Islet precursor cell (in vitro differentiated cells): Measurements from ENCODE around the gene PCDHB14.
"Not testable (repeated sequence)": the region's sequence is repeated elsewhere in the genome, so short reads cannot be mapped to it uniquely, and the experiment has no call there.

Experiments
- DNase-seq: peaks from one replicate; pipeline ENCODE4 v3.0.0-alpha.2; 2018

PCDHB14 gene

GRCh38 chr5:141210849-141211248, 12.3 kb upstream of the PCDHB14 start:
- DNase-seq: not testable (repeated sequence)

DNA sequence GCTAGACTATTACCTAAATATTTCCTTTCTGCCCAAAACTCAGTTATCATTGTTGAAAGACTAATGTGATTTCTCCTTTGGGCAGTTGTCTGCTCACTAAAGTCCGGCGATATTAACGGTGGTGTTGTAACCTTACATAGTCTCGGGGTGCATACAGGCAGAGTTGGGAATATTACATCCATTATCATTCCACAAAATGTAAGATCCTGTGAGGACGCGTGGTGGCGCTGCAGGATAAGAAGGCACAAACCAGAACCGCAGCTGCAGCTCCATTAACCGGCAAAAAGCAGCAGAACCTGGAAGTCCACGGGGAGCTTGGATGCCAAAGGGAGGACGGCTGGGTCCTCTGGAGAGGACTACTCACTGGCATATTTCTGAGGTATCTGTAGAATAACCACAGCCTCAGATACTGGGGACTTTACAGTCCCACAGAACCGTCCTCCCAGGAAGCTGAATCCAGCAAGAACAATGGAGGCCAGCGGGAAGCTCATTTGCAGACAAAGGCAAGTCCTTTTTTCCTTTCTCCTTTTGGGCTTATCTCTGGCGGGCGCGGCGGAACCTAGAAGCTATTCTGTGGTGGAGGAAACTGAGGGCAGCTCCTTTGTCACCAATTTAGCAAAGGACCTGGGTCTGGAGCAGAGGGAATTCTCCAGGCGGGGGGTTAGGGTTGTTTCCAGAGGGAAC, 9.3 kb upstream of the PCDHB14 start, which contains the start of gene PCDHB13:
TSS of gene PCDHB13 (plus strand) at position 264 of the 684 bp plus-strand sequence. CDS start at position 469, 205 bp downstream.
- DNase-seq: not testable (repeated sequence)

GRCh38 chr5:141214583-141214982, 8.6 kb upstream of the PCDHB14 start:
- DNase-seq: not testable (repeated sequence)

GRCh38 chr5:141215504-141215903, 7.6 kb upstream of the PCDHB14 start:
- not testable (repeated sequence) for DNase-seq

GRCh38 chr5:141216035-141216434, 7.1 kb upstream of the PCDHB14 start:
- DNase-seq: not testable (repeated sequence)

DNA sequence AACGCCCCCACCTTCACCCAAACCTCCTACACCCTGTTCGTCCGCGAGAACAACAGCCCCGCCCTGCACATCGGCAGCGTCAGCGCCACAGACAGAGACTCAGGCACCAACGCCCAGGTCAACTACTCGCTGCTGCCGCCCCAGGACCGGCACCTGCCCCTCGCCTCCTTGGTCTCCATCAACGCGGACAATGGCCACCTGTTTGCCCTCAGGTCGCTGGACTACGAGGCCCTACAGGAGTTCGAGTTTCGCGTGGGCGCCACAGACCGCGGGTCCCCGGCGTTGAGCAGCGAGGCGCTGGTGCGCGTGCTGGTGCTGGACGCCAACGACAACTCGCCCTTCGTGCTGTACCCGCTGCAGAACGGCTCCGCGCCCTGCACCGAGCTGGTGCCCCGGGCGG, 1.7 kb downstream of the PCDHB14 start:
- not testable (repeated sequence) for DNase-seq

GRCh38 chr5:141225421-141225820, 2.3 kb downstream of the PCDHB14 start:
- DNase-seq: not testable (repeated sequence)

- no peak for DNase-seq
These were observed 11.0 kb downstream of the PCDHB14 start for GRCh38 chr5:141234109-141234667.

GRCh38 chr5:141235922-141236321, 12.8 kb downstream of the PCDHB14 start:
- DNase-seq: not testable (repeated sequence)

- no peak for DNase-seq
These were observed 13.6 kb downstream of the PCDHB14 start for GRCh38 chr5:141236516-141237313.

- DNase-seq: no peak
These were observed 18.4 kb downstream of the PCDHB14 start for GRCh38 chr5:141241496-141241895.

GRCh38 chr5:141245250-141245717, 22.1 kb downstream of the PCDHB14 start, which contains the start of gene PCDHB15:
PCDHB15 (plus strand) TSS chr5:141245395; CDS start chr5:141245579, 184 bp downstream.
- peak; percentile 68 for DNase-seq

- DNase-seq: not testable (repeated sequence)
These were observed 23.8 kb downstream of the PCDHB14 start for GRCh38 chr5:141246971-141247370.

DNA sequence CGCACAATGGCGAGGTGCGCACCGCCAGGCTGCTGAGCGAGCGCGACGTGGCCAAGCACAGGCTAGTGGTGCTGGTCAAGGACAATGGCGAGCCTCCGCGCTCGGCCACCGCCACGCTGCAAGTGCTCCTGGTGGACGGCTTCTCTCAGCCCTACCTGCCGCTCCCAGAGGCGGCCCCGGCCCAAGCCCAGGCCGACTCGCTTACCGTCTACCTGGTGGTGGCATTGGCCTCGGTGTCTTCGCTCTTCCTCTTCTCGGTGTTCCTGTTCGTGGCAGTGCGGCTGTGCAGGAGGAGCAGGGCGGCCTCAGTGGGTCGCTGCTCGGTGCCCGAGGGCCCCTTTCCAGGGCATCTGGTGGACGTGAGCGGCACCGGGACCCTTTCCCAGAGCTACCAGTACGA, 24.3 kb downstream of the PCDHB14 start:
- DNase-seq: not testable (repeated sequence)

DNA sequence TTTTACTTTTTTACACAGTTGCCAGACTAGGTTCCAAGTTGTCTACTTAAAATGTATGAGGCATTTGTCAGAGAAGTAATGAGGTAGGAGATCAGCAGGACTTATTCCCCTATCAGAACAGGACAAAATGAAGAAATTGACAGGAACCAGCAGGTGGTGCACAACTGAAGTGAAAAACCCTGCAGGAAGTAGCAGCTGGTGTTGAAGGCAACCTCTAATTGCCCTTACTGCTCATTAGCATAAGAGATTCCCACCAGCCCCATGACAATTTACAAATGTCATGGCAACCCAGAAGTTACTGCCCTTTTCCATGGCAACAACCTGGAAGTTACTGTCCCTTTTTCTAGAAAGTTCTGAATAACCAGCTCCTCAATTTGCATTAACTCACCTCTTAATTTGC, 27.4 kb downstream of the PCDHB14 start:
- no peak for DNase-seq

- no peak for DNase-seq
These were observed 35.3 kb downstream of the PCDHB14 start for GRCh38 chr5:141258464-141258863.

GRCh38 chr5:141258948-141259347, 35.8 kb downstream of the PCDHB14 start:
- no peak for DNase-seq

GRCh38 chr5:141260458-141261237, 37.5 kb downstream of the PCDHB14 start:
- no peak for DNase-seq

DNA sequence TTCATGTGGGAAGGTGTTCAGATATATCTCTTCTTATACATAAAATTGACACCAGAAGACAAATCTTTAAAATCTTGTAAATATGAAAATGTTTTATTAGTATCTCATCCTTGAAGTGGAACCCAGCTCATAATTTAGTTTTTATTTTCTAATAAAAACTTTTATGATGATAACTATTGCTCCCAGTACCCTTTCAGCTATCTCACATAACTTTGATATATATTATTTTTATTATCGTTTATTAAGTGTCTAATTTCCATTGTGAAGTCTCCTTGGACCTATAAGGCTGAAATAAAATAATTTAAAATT, 38.0 kb downstream of the PCDHB14 start:
- no peak for DNase-seq

GRCh38 chr5:141269195-141269594, 46.1 kb downstream of the PCDHB14 start:
- DNase-seq: no peak

- no peak for DNase-seq
These were observed 49.8 kb downstream of the PCDHB14 start for GRCh38 chr5:141272906-141273305.
